Type B pancreatic cell (in vitro differentiated cells): Measurements from ENCODE around the gene VOPP1. TPM values are rescaled to one million over a fixed set of nuclear protein-coding genes. Genes with fewer than 3 reads are reported as not detected.

Experiments used
- DNase-seq: peaks from one replicate; pipeline ENCODE4 v3.0.0; 2021; ENCODE audit warnings: mixed read lengths; ENCODE audit not compliant: unreplicated experiment; ENCODE audit errors: extremely low spot score
- H3K27ac Mint-ChIP-seq: 2 replicates; pipeline ENCODE4 v1.8.0; 2021; ENCODE audit warnings: mild to moderate bottlenecking, mixed read lengths
- H3K27me3 Mint-ChIP-seq: 2 replicates; pipeline ENCODE4 v1.8.0; 2021; ENCODE audit warnings: mixed read lengths
- H3K36me3 Mint-ChIP-seq: 2 replicates; pipeline ENCODE4 v1.8.0; 2021; ENCODE audit warnings: mixed read lengths
- H3K4me1 Mint-ChIP-seq: one replicate; pipeline ENCODE4 v1.8.0; 2021; ENCODE audit warnings: mixed read lengths; ENCODE audit not compliant: unreplicated experiment
- H3K4me3 Mint-ChIP-seq: 2 replicates; pipeline ENCODE4 v1.8.0; 2021; ENCODE audit warnings: mild to moderate bottlenecking, mixed read lengths
- H3K9me3 Mint-ChIP-seq: 2 replicates; pipeline ENCODE4 v1.8.0; 2021; ENCODE audit warnings: mixed read lengths
- total RNA-seq: library from RNA; stranded (reverse); gene quantifications from 2 replicates; pipeline ENCODE4 v1.2.1, GENCODE V29; 2021; ENCODE audit warnings: low replicate concordance
- TF ChIP-seq, protein P1 (sequence below): fragments of 200-600 bp; sonication (generic); conservative IDR thresholded peaks from 2 replicates; pipeline ENCODE4 v1.5.0; 2021; ENCODE audit warnings: antibody characterized with exemption, mild to moderate bottlenecking

The VOPP1 gene
- total RNA-seq, 1 donor from 2014 or later, result 38.9 TPM

DNA sequence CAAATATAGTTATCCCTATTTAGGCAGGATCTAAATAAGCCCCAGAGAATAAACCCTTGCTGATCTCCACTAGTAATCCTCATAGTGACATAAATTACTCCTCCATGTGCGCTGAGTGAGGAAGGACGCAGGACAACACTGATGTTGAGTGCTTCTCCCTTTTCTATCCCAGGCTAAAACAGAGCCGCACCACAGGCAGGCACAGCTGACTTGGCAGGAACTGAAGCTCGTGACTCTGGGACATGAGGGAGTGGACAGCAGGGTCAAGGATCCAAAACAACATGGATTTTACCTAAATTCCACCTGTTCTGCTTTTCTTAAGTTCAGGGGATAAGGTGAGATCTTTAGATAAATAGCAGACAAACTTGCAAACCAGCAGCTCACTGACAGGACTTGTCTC lies 46.0 kb downstream of the VOPP1 start:
- Mint-ChIP-seq H3K9me3 (no peaks in the 10 kb centered on the region), H3K4me1 (peaks cover 4% of the 10 kb centered on the region), H3K36me3 (peaks cover 3% of the 10 kb centered on the region), H3K4me3 (no peak overlapping the region), H3K27me3 (no peaks in the 10 kb centered on the region), H3K27ac (no peak overlapping the region)
- DNase-seq, result no peak
- TF ChIP-seq, protein P1, sequence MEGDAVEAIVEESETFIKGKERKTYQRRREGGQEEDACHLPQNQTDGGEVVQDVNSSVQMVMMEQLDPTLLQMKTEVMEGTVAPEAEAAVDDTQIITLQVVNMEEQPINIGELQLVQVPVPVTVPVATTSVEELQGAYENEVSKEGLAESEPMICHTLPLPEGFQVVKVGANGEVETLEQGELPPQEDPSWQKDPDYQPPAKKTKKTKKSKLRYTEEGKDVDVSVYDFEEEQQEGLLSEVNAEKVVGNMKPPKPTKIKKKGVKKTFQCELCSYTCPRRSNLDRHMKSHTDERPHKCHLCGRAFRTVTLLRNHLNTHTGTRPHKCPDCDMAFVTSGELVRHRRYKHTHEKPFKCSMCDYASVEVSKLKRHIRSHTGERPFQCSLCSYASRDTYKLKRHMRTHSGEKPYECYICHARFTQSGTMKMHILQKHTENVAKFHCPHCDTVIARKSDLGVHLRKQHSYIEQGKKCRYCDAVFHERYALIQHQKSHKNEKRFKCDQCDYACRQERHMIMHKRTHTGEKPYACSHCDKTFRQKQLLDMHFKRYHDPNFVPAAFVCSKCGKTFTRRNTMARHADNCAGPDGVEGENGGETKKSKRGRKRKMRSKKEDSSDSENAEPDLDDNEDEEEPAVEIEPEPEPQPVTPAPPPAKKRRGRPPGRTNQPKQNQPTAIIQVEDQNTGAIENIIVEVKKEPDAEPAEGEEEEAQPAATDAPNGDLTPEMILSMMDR, result no peak

DNA sequence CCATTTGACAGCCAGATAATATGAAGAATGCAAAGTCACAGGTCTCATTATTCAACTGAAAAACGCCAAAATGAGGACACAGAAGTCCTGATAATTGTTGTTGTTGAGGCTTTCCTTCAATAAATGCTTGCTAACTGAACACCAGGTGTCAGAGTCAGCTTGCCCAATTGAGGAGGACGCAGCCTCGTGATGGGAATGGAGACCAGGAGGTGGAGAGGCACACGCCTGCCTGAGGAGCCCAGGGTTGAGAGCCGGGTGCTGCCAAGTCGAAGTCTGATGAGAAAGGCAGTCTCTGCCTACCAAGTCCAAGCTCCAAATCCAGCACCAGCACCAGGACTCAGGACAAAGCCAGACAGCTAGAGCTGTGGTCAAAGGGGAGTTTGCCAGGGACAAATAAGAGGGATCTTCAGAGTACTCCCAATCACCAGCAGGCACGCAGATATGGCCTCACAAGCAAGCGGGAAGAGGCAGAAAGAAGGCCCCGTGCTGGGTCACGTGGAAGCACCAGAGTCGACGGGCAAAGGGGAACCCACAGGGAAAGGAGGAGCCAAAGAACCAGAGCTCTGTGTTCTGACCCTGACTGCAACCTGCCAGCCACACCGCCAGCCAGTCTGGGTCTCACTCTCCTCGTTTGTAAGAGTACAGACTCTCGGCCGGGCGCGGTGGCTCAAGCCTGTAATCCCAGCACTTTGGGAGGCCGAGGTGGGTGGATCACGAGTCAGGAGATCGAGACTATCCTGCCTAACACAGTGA lies 47.6 kb downstream of the VOPP1 start:
- Mint-ChIP-seq H3K4me3 (no peak overlapping the region), H3K36me3 (peaks cover 3% of the 10 kb centered on the region), H3K27me3 (no peaks in the 10 kb centered on the region), H3K4me1 (peaks cover 4% of the 10 kb centered on the region), H3K9me3 (no peaks in the 10 kb centered on the region), H3K27ac (no peak overlapping the region)
- TF ChIP-seq, protein P1, result no peak
- DNase-seq, result no peak

DNA sequence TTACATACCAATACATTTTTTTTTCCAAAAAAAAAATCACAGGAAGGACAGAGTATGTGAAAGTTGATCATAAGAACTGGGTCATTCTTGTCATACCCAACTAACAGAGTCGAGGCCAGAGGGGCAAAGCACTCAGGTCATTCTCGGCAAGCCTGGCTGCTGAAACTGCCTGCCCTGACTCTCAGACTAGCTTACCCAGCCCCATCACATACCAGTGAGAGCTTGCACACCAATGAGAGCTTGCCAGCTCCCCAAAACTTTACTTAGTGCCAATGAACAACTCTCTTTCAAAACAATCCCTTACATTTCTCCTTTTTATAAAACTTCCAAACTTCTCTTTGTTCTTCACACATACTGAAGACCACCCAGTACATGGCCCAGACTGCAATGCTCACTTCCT lies 48.9 kb downstream of the VOPP1 start:
- H3K4me3 Mint-ChIP-seq, result no peak overlapping the region
- no peak overlapping the region for H3K27ac Mint-ChIP-seq
- H3K36me3 Mint-ChIP-seq, result peaks cover 9% of the 10 kb centered on the region
- H3K27me3 Mint-ChIP-seq, result no peaks in the 10 kb centered on the region
- DNase-seq, result no peak
- H3K9me3 Mint-ChIP-seq, result no peaks in the 10 kb centered on the region
- peaks cover 4% of the 10 kb centered on the region for H3K4me1 Mint-ChIP-seq
- TF ChIP-seq, protein P1, result no peak

DNA sequence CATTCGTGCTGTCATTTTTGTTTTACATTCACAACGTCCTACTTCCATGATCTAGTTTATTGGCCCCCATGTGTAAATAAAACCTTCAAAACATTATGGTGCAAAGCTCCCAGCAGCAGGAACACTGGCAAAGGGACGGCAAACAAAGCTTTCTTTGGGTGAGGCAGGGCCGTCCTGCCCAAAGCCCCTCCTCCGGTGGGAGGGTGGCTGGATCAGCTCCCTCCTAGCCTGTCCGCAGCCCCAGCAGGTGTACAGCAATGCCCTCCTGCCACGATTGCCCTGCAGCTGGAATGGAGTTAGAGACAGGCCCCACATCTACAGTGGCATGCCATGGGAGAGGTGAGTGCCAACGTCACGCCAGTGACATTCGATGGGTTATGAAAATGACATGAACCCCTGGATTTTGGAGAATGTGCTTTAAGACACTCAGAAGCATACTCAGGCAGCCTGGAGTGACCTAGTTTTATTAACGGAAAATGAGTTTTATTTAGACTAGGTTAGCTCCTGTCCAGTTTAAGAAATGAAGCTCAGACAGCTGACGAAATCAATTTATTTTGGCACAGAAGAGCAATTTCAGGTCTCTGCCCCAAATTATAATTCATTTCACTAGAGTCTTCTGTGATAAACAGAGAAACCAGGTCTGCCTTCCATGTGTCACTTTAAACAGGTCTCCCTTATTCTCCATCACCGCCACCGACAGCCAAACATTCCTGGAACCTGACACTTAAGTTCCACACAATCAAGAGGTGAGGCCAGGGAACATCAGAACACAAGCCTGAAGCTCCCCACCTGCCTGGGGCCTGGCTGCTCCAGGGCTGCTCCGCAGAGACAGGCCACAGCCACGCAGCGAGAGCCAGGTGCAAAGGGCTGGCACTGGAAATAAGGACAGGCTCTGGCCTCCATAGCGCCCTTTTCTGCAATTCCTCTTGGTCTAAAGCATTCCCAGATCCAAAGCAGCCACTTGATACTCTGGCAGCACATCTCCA lies 50.1 kb downstream of the VOPP1 start:
- no peaks in the 10 kb centered on the region for H3K27me3 Mint-ChIP-seq
- no peak for DNase-seq
- peaks cover 9% of the 10 kb centered on the region for H3K36me3 Mint-ChIP-seq
- no peaks in the 10 kb centered on the region for H3K9me3 Mint-ChIP-seq
- TF ChIP-seq, protein P1, result no peak
- H3K4me3 Mint-ChIP-seq, result no peak overlapping the region
- H3K4me1 Mint-ChIP-seq, result peaks cover 2% of the 10 kb centered on the region
- no peak overlapping the region for H3K27ac Mint-ChIP-seq

DNA sequence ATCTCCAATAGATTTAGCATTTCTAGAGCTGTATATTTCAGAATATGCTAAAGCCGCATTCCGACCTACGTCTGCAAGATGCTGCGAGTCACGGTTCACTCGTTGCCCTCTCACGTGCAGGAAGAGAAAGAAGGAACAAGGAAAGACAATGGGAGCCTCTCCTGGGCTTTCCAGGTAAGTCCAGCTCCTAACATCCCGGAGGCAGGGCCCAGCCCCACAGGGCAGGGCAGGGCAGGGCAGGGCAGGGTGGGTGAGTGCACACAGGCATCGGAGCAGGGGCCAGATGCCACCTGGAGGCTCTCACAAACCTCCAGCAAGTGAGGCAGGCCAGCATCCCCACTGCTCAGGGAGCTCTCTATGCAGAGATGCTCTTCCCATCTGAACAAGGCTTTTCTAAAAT lies 50.8 kb downstream of the VOPP1 start:
- Mint-ChIP-seq H3K27me3 (no peaks in the 10 kb centered on the region), H3K4me1 (no peaks in the 10 kb centered on the region), H3K4me3 (no peak overlapping the region), H3K9me3 (no peaks in the 10 kb centered on the region), H3K27ac (no peak overlapping the region), H3K36me3 (peaks cover 11% of the 10 kb centered on the region)
- TF ChIP-seq, protein P1, result no peak
- DNase-seq, result no peak
